MCF 10A (cell line): Measurements from ENCODE around the gene GPX6. TPM values are rescaled to one million over a fixed set of nuclear protein-coding genes. Genes with fewer than 3 reads are reported as not detected.
"Not testable (repeated sequence)": the region's sequence is repeated elsewhere in the genome, so short reads cannot be mapped to it uniquely, and the experiment has no call there.

Experiments used
- BruUV-seq: library from RNA; stranded (reverse); fragments of 400-500 nt; replicated peaks from 2 replicates; lab custom pipeline; 2021; lab: Mats Ljungman, UMichigan
- CTCF ChIA-PET: fragments of 300-600 bp; sonication (Branson Sonifier 250); formaldehyde crosslinking; extraction: SDS; loops from one replicate; lab custom pipeline; 2021; ENCODE audit warnings: antibody characterized with exemption, inconsistent platforms; lab: Yijun Ruan, JAX
- POLR2A ChIA-PET: fragments of 300-600, 350-650 bp; sonication (Branson Sonifier 250); formaldehyde crosslinking; extraction: SDS; loops from one replicate; lab custom pipeline; 2020; ENCODE audit warnings: antibody characterized with exemption, inconsistent platforms; lab: Yijun Ruan, JAX
- DNase-seq: peaks from one replicate; pipeline ENCODE4 v3.0.0-alpha.2; 2018; ENCODE audit not compliant: unreplicated experiment
- H3K27ac Mint-ChIP-seq: one replicate; pipeline ENCODE4 v1.8.0; 2022; ENCODE audit warnings: mild to moderate bottlenecking, low read depth, mixed read lengths; ENCODE audit not compliant: unreplicated experiment
- H3K27me3 Mint-ChIP-seq: one replicate; pipeline ENCODE4 v1.8.0; 2022; ENCODE audit warnings: mixed read lengths; ENCODE audit not compliant: insufficient read depth, unreplicated experiment
- H3K36me3 Mint-ChIP-seq: one replicate; pipeline ENCODE4 v1.8.0; 2022; ENCODE audit warnings: mild to moderate bottlenecking, moderate library complexity, mixed read lengths; ENCODE audit not compliant: insufficient read depth, unreplicated experiment
- H3K4me1 Mint-ChIP-seq: one replicate; pipeline ENCODE4 v1.8.0; 2022; ENCODE audit warnings: mixed read lengths; ENCODE audit not compliant: insufficient read depth, unreplicated experiment
- H3K4me3 Mint-ChIP-seq: one replicate; pipeline ENCODE4 v1.8.0; 2022; ENCODE audit warnings: mild to moderate bottlenecking, moderate library complexity, mixed read lengths; ENCODE audit not compliant: unreplicated experiment
- H3K9me3 Mint-ChIP-seq: one replicate; pipeline ENCODE4 v1.8.0; 2022; ENCODE audit warnings: mixed read lengths; ENCODE audit not compliant: unreplicated experiment
- CTCF ChIP-seq: fragments of 200-600 bp; IDR thresholded peaks from one replicate; pipeline ENCODE4 v1.8.0; 2022; ENCODE audit warnings: antibody characterized with exemption, mild to moderate bottlenecking; ENCODE audit not compliant: unreplicated experiment
- intact Hi-C: fragments of 100-400 bp; cut with micrococcal nuclease; formaldehyde crosslinking; loops from 2 replicates; pipeline ENCODE4 v1.14.1; 2022
- total RNA-seq: library from RNA; stranded (reverse); gene quantifications from 2 replicates; pipeline ENCODE4 v1.2.3, GENCODE V29; 2022

GPX6 gene
- total RNA-seq, 1 experiment from 2014 or later: not detected

- DNase-seq: no peak
- no peak for TF ChIP-seq CTCF
- Mint-ChIP-seq H3K27ac (no peak overlapping the region), H3K4me3 (no peak overlapping the region), H3K9me3 (no peaks in the 10 kb centered on the region), H3K27me3 (peaks cover 79% of the 10 kb centered on the region), H3K36me3 (no peaks in the 10 kb centered on the region), H3K4me1 (no peaks in the 10 kb centered on the region)
- intact Hi-C loops: no loop called here
- POLR2A ChIA-PET: interaction anchor here (0.6 to 1.0 kb wide), 3 partner anchors 9 to 76 kb away, joined by 3 to 4 read pairs (median 3); no protein-coding TSS in a partner anchor
- no TSS peak for BruUV-seq
- CTCF ChIA-PET: no interaction called here
These were observed 7.6 kb upstream of the GPX6 start for GRCh38 chr6:28523241-28523622.

- H3K27ac Mint-ChIP-seq: no peak overlapping the region
- intact Hi-C loops: no loop called here
- CTCF ChIA-PET: interaction anchor here (1.0 kb wide), 1 partner anchor 27 kb away, joined by 3 read pairs; no protein-coding TSS in a partner anchor
- no peaks in the 10 kb centered on the region for H3K4me1 Mint-ChIP-seq
- no peak for DNase-seq
- no TSS peak for BruUV-seq
- H3K4me3 Mint-ChIP-seq: no peak overlapping the region
- H3K27me3 Mint-ChIP-seq: peaks cover 79% of the 10 kb centered on the region
- POLR2A ChIA-PET: interaction anchor here (0.6 to 0.8 kb wide), 2 partner anchors 13 to 77 kb away, joined by 3 to 4 read pairs; no protein-coding TSS in a partner anchor
- TF ChIP-seq CTCF: no peak
- H3K9me3 Mint-ChIP-seq: no peaks in the 10 kb centered on the region
- H3K36me3 Mint-ChIP-seq: no peaks in the 10 kb centered on the region
These were observed 7.1 kb upstream of the GPX6 start for GRCh38 chr6:28522594-28523240.

GRCh38 chr6:28517964-28518363 is 2.4 kb upstream of the GPX6 start:
- intact Hi-C loops: no loop called here
- no TSS peak for BruUV-seq
- Mint-ChIP-seq H3K27me3 (peaks cover 76% of the 10 kb centered on the region), H3K36me3 (no peaks in the 10 kb centered on the region), H3K9me3 (no peaks in the 10 kb centered on the region), H3K27ac (no peak overlapping the region), H3K4me1 (no peaks in the 10 kb centered on the region), H3K4me3 (no peak overlapping the region)
- ChIA-PET POLR2A (interaction anchor here (0.6 kb wide), 1 partner anchor 1137 kb away, joined by 3 read pairs; no protein-coding TSS in a partner anchor), CTCF (no interaction called here)
- TF ChIP-seq CTCF: no peak
- no peak for DNase-seq

- BruUV-seq, DNase-seq, H3K4me1 Mint-ChIP-seq, H3K36me3 Mint-ChIP-seq, H3K4me3 Mint-ChIP-seq, H3K9me3 Mint-ChIP-seq, POLR2A ChIA-PET, intact Hi-C loops, H3K27ac Mint-ChIP-seq: not testable (repeated sequence)
- CTCF ChIA-PET: interaction anchor here (0.6 to 0.7 kb wide), 2 partner anchors 68 to 410 kb away, joined by 3 to 4 read pairs; no protein-coding TSS in a partner anchor
- peaks cover 42% of the 10 kb centered on the region for H3K27me3 Mint-ChIP-seq
These were observed 3.2 kb downstream of the GPX6 start for GRCh38 chr6:28512387-28512786.
